HFFc6 (cell line): ENCODE measurements around the gene NDUFA5. TPM values are rescaled to one million over a fixed set of nuclear protein-coding genes. Genes with fewer than 3 reads are reported as not detected.

Experiments
- DNase-seq: peaks from one replicate; pipeline ENCODE4 v3.0.0-alpha.2; 2018
- H3K27ac Mint-ChIP-seq: 2 replicates; pipeline ENCODE4 v1.8.0; 2020; ENCODE audit warnings: mild to moderate bottlenecking, mixed read lengths
- H3K27me3 Mint-ChIP-seq: 2 replicates; pipeline ENCODE4 v1.8.0; 2021; ENCODE audit warnings: mild to moderate bottlenecking, moderate library complexity, mixed read lengths; ENCODE audit not compliant: insufficient read depth
- H3K36me3 Mint-ChIP-seq: 2 replicates; pipeline ENCODE4 v1.8.0; 2021; ENCODE audit warnings: low read depth, mixed read lengths
- H3K4me1 Mint-ChIP-seq: 2 replicates; pipeline ENCODE4 v1.8.0; 2020; ENCODE audit warnings: low read depth, mixed read lengths
- H3K4me3 Mint-ChIP-seq: 2 replicates; pipeline ENCODE4 v1.8.0; 2020; ENCODE audit warnings: mild to moderate bottlenecking, moderate library complexity, mixed read lengths
- H3K9me3 Mint-ChIP-seq: 2 replicates; pipeline ENCODE4 v1.8.0; 2020; ENCODE audit warnings: mild to moderate bottlenecking, mixed read lengths
- CTCF ChIP-seq: fragments of 200-600 bp; sonication (generic); IDR thresholded peaks from 2 replicates; pipeline ENCODE4 v1.5.0; 2021; ENCODE audit warnings: antibody characterized with exemption, mild to moderate bottlenecking
- total RNA-seq, 6 experiments: library from RNA; stranded (reverse); fragmentation: NEBNext Ultra II Directional; extraction: Animal tissue kit (Norgen Biotek cat#: 25700); gene quantifications; 2 replicates in 1 of 6; 3 replicates in 5 of 6; pipeline ENCODE4 v1.2.3, GENCODE V29; 2021

The NDUFA5 gene
- total RNA-seq, 6 experiments from 2014 or later, result 46.1 to 52.7 (median 49.7) TPM

GRCh38 chr7:123500878-123501489, 56.6 kb downstream of the NDUFA5 start:
- no peak overlapping the region for H3K4me3 Mint-ChIP-seq
- H3K27ac Mint-ChIP-seq, result no peak overlapping the region
- no peak for TF ChIP-seq CTCF
- H3K4me1 Mint-ChIP-seq, result no peaks in the 10 kb centered on the region
- H3K9me3 Mint-ChIP-seq, result no peaks in the 10 kb centered on the region
- H3K36me3 Mint-ChIP-seq, result no peaks in the 10 kb centered on the region
- H3K27me3 Mint-ChIP-seq, result peaks cover 4% of the 10 kb centered on the region
- DNase-seq, result no peak

GRCh38 chr7:123499211-123499970, 58.2 kb downstream of the NDUFA5 start:
- Mint-ChIP-seq H3K27ac (no peak overlapping the region), H3K36me3 (no peaks in the 10 kb centered on the region), H3K4me1 (no peaks in the 10 kb centered on the region), H3K4me3 (no peak overlapping the region), H3K27me3 (peaks cover 2% of the 10 kb centered on the region), H3K9me3 (no peaks in the 10 kb centered on the region)
- TF ChIP-seq CTCF, result no peak
- no peak for DNase-seq

- no peak overlapping the region for H3K27ac Mint-ChIP-seq
- H3K4me3 Mint-ChIP-seq, result no peak overlapping the region
- no peak for DNase-seq
- TF ChIP-seq CTCF, result no peak
- peaks cover 2% of the 10 kb centered on the region for H3K27me3 Mint-ChIP-seq
- no peaks in the 10 kb centered on the region for H3K9me3 Mint-ChIP-seq
- H3K36me3 Mint-ChIP-seq, result no peaks in the 10 kb centered on the region
- no peaks in the 10 kb centered on the region for H3K4me1 Mint-ChIP-seq
Observed at GRCh38 chr7:123498601-123499000, 59.0 kb downstream of the NDUFA5 start.

- Mint-ChIP-seq H3K4me1 (no peaks in the 10 kb centered on the region), H3K9me3 (no peaks in the 10 kb centered on the region), H3K36me3 (no peaks in the 10 kb centered on the region), H3K27ac (no peak overlapping the region), H3K4me3 (no peak overlapping the region), H3K27me3 (peaks cover 2% of the 10 kb centered on the region)
- no peak for DNase-seq
- no peak for TF ChIP-seq CTCF
Observed at GRCh38 chr7:123498031-123498430, 59.6 kb downstream of the NDUFA5 start.

- H3K36me3 Mint-ChIP-seq, result no peaks in the 10 kb centered on the region
- no peaks in the 10 kb centered on the region for H3K9me3 Mint-ChIP-seq
- peaks cover 2% of the 10 kb centered on the region; the same call in 1 of the 2 replicates for H3K27me3 Mint-ChIP-seq
- H3K4me1 Mint-ChIP-seq, result no peaks in the 10 kb centered on the region
- peak; percentile 90 for TF ChIP-seq CTCF
- no peak overlapping the region for H3K4me3 Mint-ChIP-seq
- DNase-seq, result peak; percentile 1
- H3K27ac Mint-ChIP-seq, result no peak overlapping the region
Observed at GRCh38 chr7:123494193-123494796, 63.3 kb downstream of the NDUFA5 start.
